ENCODE data around the gene LRRC75B. TPM values are rescaled to one million over a fixed set of nuclear protein-coding genes. Genes with fewer than 3 reads are reported as not detected.

LRRC75B gene
- total RNA-seq, 1 experiment from 2014 or later, result 2.2 TPM

GRCh38 chr22:24550028-24550901 lies 42.6 kb downstream of the LRRC75B start:
- intact Hi-C loops (cut with micrococcal nuclease; ENCODE audit: unreplicated experiment), result no loop called here

GRCh38 chr22:24548812-24549211 lies 44.1 kb downstream of the LRRC75B start:
- Histone ChIP-seq H3K27me3 (ENCODE audit: insufficient read depth, low read depth) (no peaks in the 10 kb centered on the region), H3K9me3 (ENCODE audit: insufficient read depth, low read depth) (no peaks in the 10 kb centered on the region), H3K4me1 (replicated peaks; ENCODE audit: insufficient read depth) (peaks cover 5% of the 10 kb centered on the region), H3K9me2 (ENCODE audit: insufficient read depth) (no peaks in the 10 kb centered on the region), H3K27ac (no peak overlapping the region), H3K36me3 (ENCODE audit: low read depth) (0 out of 2 replicates have a peak, but pooled peaks cover 6% of the 10 kb centered on the region), H2AFZ (no peak overlapping the region), H4K20me1 (ENCODE audit: insufficient read depth) (no peaks in the 10 kb centered on the region; the same call in 1 of the 2 replicates), H3K4me3 (no peak overlapping the region), H3K79me2 (ENCODE audit: low read depth) (peaks cover 29% of the 10 kb centered on the region), H3F3A (ENCODE audit: insufficient read depth, low read depth) (no peaks in the 10 kb centered on the region), H3K4me2 (no peak overlapping the region)
- CTCF ChIA-PET, result no interaction called here
- DNase-seq, result no peak
- TF ChIP-seq, protein P1, sequence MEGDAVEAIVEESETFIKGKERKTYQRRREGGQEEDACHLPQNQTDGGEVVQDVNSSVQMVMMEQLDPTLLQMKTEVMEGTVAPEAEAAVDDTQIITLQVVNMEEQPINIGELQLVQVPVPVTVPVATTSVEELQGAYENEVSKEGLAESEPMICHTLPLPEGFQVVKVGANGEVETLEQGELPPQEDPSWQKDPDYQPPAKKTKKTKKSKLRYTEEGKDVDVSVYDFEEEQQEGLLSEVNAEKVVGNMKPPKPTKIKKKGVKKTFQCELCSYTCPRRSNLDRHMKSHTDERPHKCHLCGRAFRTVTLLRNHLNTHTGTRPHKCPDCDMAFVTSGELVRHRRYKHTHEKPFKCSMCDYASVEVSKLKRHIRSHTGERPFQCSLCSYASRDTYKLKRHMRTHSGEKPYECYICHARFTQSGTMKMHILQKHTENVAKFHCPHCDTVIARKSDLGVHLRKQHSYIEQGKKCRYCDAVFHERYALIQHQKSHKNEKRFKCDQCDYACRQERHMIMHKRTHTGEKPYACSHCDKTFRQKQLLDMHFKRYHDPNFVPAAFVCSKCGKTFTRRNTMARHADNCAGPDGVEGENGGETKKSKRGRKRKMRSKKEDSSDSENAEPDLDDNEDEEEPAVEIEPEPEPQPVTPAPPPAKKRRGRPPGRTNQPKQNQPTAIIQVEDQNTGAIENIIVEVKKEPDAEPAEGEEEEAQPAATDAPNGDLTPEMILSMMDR (conservative IDR thresholded peaks at IDR 0.05), result no peak
- TF ChIP-seq EZH2 (IDR thresholded peaks at IDR 0.05; ENCODE audit: low read depth), result no peak
- BruUV-seq (replicated peaks), result no TSS peak
- POLR2A ChIA-PET (ENCODE audit: unreplicated experiment), result no interaction called here
- intact Hi-C loops (cut with micrococcal nuclease; ENCODE audit: unreplicated experiment), result no loop called here

More at GRCh38 chr22:24550028-24550901, 42.6 kb downstream of the LRRC75B start:
- 0 out of 2 replicates have a peak, but pooled peaks cover 6% of the 10 kb centered on the region for H3K36me3 ChIP-seq (ENCODE audit: low read depth)
- H3K9me3 ChIP-seq (ENCODE audit: insufficient read depth, low read depth), result no peaks in the 10 kb centered on the region
- no peaks in the 10 kb centered on the region; the same call in 1 of the 2 replicates for H4K20me1 ChIP-seq (ENCODE audit: insufficient read depth)
- no peak for TF ChIP-seq EZH2 (IDR thresholded peaks at IDR 0.05; ENCODE audit: low read depth)
- TF ChIP-seq, protein P1 (conservative IDR thresholded peaks at IDR 0.05), result no peak
- H3K4me2 ChIP-seq, result no peak overlapping the region
- no peaks in the 10 kb centered on the region for H3K9me2 ChIP-seq (ENCODE audit: insufficient read depth)
- peaks cover 7% of the 10 kb centered on the region for H3K4me1 ChIP-seq (replicated peaks; ENCODE audit: insufficient read depth)
- no peaks in the 10 kb centered on the region for H3F3A ChIP-seq (ENCODE audit: insufficient read depth, low read depth)
- no peak for DNase-seq
- CTCF ChIA-PET, result no interaction called here
- peaks cover 39% of the 10 kb centered on the region for H3K79me2 ChIP-seq (ENCODE audit: low read depth)
- no peak overlapping the region for H2AFZ ChIP-seq
- BruUV-seq (replicated peaks), result no TSS peak
- POLR2A ChIA-PET (ENCODE audit: unreplicated experiment), result no interaction called here
- no peaks in the 10 kb centered on the region for H3K27me3 ChIP-seq (ENCODE audit: insufficient read depth, low read depth)
- no peak overlapping the region for H3K4me3 ChIP-seq
- no peak overlapping the region for H3K27ac ChIP-seq

- Histone ChIP-seq H3K4me3 (no peak overlapping the region), H2AFZ (no peak overlapping the region), H4K20me1 (ENCODE audit: insufficient read depth) (no peaks in the 10 kb centered on the region), H3K9me2 (ENCODE audit: insufficient read depth) (no peaks in the 10 kb centered on the region), H3K79me2 (ENCODE audit: low read depth) (no peaks in the 10 kb centered on the region), H3F3A (ENCODE audit: insufficient read depth, low read depth) (0 out of 2 replicates have a peak, but pooled peaks cover 3% of the 10 kb centered on the region), H3K27ac (no peak overlapping the region), H3K36me3 (ENCODE audit: low read depth) (peaks cover 11% of the 10 kb centered on the region; the same call in 1 of the 2 replicates), H3K9me3 (ENCODE audit: insufficient read depth, low read depth) (no peaks in the 10 kb centered on the region), H3K4me1 (replicated peaks; ENCODE audit: insufficient read depth) (no peaks in the 10 kb centered on the region), H3K4me2 (no peak overlapping the region), H3K27me3 (ENCODE audit: insufficient read depth, low read depth) (no peaks in the 10 kb centered on the region)
- no TSS peak for BruUV-seq (replicated peaks)
- CTCF ChIA-PET, result no interaction called here
- POLR2A ChIA-PET (ENCODE audit: unreplicated experiment), result no interaction called here
- intact Hi-C loops (cut with micrococcal nuclease; ENCODE audit: unreplicated experiment), result no loop called here
- DNase-seq, result no peak
- TF ChIP-seq, protein P1 (conservative IDR thresholded peaks at IDR 0.05), result no peak
- TF ChIP-seq EZH2 (IDR thresholded peaks at IDR 0.05; ENCODE audit: low read depth), result no peak
These were observed 49.1 kb downstream of the LRRC75B start for GRCh38 chr22:24543679-24544243.
